GM12864 (cell line): ENCODE measurements around the gene IARS1.

ENCODE experiments used
- DNase-seq: peaks from one replicate; pipeline ENCODE4 v3.0.0-alpha.2; 2011; ENCODE audit warnings: low read depth
- H3K4me3 ChIP-seq: 2 replicates; pipeline ENCODE4 v1.5.1; 2011; ENCODE audit warnings: mild to moderate bottlenecking, low read depth, low read length, control low read depth
- TF ChIP-seq, protein P1 (sequence below): IDR thresholded peaks from 2 replicates; pipeline ENCODE4 v1.5.1; 2011; ENCODE audit warnings: low read depth, mild to moderate bottlenecking, moderate library complexity, low read length, control low read depth, inconsistent platforms; ENCODE audit errors: missing control alignments

IARS1 gene

DNA sequence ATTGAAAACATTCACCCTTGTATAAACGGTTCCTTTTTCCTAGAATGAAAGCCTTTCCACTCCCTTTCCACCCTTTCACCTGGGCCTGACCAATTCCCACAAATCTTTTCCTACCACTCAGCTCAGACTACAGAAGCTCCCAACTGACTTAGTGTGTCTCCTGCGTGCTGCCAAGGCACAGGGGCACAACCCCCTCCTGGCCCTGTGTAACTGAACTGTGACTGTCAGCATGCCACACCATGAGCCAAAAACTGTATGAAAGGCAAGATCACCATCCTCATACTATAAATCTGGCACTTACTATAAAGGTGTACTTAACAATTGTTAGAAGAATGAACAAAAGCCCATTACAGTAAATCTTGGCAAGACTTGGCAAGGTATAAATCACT lies 20.1 kb upstream of the IARS1 start:
- no peak for DNase-seq
- H3K4me3 ChIP-seq, result no peak overlapping the region
- TF ChIP-seq, protein P1, sequence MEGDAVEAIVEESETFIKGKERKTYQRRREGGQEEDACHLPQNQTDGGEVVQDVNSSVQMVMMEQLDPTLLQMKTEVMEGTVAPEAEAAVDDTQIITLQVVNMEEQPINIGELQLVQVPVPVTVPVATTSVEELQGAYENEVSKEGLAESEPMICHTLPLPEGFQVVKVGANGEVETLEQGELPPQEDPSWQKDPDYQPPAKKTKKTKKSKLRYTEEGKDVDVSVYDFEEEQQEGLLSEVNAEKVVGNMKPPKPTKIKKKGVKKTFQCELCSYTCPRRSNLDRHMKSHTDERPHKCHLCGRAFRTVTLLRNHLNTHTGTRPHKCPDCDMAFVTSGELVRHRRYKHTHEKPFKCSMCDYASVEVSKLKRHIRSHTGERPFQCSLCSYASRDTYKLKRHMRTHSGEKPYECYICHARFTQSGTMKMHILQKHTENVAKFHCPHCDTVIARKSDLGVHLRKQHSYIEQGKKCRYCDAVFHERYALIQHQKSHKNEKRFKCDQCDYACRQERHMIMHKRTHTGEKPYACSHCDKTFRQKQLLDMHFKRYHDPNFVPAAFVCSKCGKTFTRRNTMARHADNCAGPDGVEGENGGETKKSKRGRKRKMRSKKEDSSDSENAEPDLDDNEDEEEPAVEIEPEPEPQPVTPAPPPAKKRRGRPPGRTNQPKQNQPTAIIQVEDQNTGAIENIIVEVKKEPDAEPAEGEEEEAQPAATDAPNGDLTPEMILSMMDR, result no peak

DNA sequence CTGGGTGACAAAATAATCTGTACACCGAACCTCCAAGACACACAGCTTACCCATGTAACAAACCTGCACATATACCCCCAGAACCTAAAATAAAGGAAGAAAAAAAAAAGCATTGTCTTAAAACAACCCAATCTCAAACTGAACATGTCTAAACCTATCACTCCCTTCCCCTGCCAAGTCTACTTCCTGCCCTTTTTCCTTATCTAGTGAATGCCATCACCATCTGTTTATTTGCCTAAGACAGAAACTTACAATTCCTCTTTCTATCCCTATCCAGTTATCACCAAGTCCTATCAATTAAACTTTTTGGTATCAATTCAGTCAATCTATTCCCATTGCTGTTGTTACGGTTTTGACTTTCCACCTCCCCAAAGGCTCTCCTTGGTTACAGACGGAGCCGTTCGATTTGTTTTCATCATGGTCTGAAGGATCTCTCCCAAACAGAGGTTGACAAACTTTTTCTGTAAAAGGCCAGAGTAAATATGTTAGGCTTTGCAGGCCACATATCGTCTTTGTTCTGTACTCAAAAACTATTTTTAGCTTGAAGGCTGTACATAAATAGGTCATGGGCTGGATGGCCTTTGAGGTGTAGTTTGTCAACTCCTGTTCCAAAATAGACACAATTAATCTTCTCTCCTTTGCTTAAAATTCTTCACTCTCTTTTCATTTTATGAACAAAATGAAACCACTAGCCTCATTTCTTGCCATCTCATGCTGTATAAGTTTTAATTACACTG lies 19.6 kb upstream of the IARS1 start:
- no peak for DNase-seq
- H3K4me3 ChIP-seq, result no peak overlapping the region

DNA sequence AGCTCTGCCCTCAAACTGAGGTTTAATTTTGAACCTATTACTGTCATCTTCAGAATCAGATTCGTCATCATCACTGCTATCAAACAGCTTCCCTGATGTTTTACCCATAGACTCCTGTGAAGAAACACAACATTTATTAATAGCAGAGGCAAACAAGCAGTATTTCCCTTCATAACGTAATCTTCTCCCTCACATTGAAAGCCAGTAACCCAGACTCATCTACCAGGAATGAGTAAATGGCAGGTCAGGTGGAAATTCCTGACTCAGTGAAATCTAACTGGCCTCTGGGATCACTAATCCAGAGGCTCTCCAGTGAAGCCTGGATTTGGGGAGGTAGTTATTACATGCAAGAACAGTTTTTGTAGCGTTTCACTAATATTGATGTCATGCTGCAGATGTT lies 17.1 kb upstream of the IARS1 start:
- no peak for DNase-seq
- H3K4me3 ChIP-seq, result no peak overlapping the region
- TF ChIP-seq, protein P1, result no peak

More for the DNA sequence above, 19.6 kb upstream of the IARS1 start:
- TF ChIP-seq, protein P1, result no peak

GRCh38 chr9:92308893-92309292 lies 15.4 kb upstream of the IARS1 start:
- no peak for DNase-seq
- H3K4me3 ChIP-seq, result no peak overlapping the region

GRCh38 chr9:92300936-92301335 lies 7.4 kb upstream of the IARS1 start:
- TF ChIP-seq, protein P1, result no peak
- no peak for DNase-seq
- no peak overlapping the region for H3K4me3 ChIP-seq

More at GRCh38 chr9:92308893-92309292, 15.4 kb upstream of the IARS1 start:
- TF ChIP-seq, protein P1, result no peak

DNA sequence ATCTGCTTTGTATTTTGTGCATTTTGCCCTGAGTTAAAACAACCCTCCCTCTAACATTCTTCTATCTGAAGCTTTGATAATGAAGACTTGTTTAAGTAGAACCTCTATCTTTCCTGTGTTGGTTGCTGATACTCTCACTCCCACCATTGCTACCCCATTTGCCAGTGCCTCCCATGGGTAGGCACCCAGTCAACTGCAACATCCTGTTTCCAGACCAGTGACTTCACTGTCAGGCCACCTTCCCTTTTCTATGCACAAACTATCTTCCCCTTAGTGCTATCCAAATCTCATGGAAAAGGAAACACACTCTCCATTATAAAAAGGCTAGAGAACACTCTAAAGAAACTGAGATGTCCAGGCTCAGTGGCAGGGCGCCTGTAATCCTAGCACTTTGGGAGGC lies 5.6 kb upstream of the IARS1 start:
- TF ChIP-seq, protein P1, result no peak
- no peak for DNase-seq
- H3K4me3 ChIP-seq, result no peak overlapping the region

DNA sequence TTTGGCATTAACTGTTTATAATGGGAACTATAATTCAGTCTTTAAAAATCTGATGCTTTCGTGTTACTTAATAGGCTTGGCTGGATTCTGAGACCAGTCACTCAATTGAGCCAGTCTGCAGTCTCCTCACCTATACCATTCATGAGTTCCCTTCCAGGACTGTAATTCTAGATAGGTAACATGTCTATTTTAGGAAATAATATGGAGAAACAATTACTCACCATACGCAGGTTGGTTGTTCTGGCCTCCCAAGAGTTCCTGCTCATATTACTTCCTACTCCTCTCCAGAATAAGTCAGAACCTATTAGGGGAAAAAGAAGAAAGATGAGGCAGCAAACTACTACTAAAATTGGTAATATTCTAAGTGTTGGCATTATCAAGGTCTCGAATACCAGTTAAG lies 4.5 kb upstream of the IARS1 start:
- TF ChIP-seq, protein P1, result no peak
- H3K4me3 ChIP-seq, result no peak overlapping the region; the same call in 1 of the 2 replicates
- no peak for DNase-seq
